GM06990 (cell line): ENCODE data around the gene FNDC7.
"Not testable (repeated sequence)": the region's sequence is repeated elsewhere in the genome, so short reads cannot be mapped to it uniquely, and the experiment has no call there.

Experiments
- DNase-seq: peaks from one replicate; pipeline ENCODE4 v3.0.0-alpha.2; 2011; ENCODE audit not compliant: insufficient read length; ENCODE audit errors: extremely low read depth
- H3K27me3 ChIP-seq: replicated peaks from 2 replicates; pipeline ENCODE4 v1.6.0; 2011; ENCODE audit warnings: low read length; ENCODE audit not compliant: control insufficient read depth, insufficient read depth
- H3K36me3 ChIP-seq: 2 replicates; pipeline ENCODE4 v1.5.1; 2011; ENCODE audit warnings: low read length; ENCODE audit not compliant: control insufficient read depth, insufficient read depth
- H3K4me3 ChIP-seq: replicated peaks from 2 replicates; pipeline ENCODE4 v1.5.1; 2011; ENCODE audit warnings: low read depth, mild to moderate bottlenecking, control low read depth, low read length
- CTCF ChIP-seq: IDR thresholded peaks from 2 replicates; pipeline ENCODE4 v1.5.1; 2011; ENCODE audit warnings: low read length, control low read depth, mild to moderate bottlenecking, inconsistent platforms; ENCODE audit not compliant: insufficient read depth, poor library complexity, severe bottlenecking

The FNDC7 gene

GRCh38 chr1:108780937-108781574 is 68.3 kb downstream of the FNDC7 start:
- no peaks in the 10 kb centered on the region for H3K27me3 ChIP-seq
- no peak overlapping the region for H3K4me3 ChIP-seq
- TF ChIP-seq CTCF: no peak
- DNase-seq: no peak
- peaks cover 3% of the 10 kb centered on the region; the same call in 1 of the 2 replicates for H3K36me3 ChIP-seq

- H3K36me3 ChIP-seq, H3K27me3 ChIP-seq, DNase-seq, H3K4me3 ChIP-seq: not testable (repeated sequence)
These were observed 68.9 kb downstream of the FNDC7 start for GRCh38 chr1:108781575-108781944.

GRCh38 chr1:108785264-108785663 is 72.6 kb downstream of the FNDC7 start:
- no peak for TF ChIP-seq CTCF
- Histone ChIP-seq H3K27me3 (no peaks in the 10 kb centered on the region), H3K4me3 (no peak overlapping the region), H3K36me3 (peaks cover 3% of the 10 kb centered on the region)
- no peak for DNase-seq

GRCh38 chr1:108785880-108786279 is 73.2 kb downstream of the FNDC7 start:
- Histone ChIP-seq H3K36me3 (peaks cover 3% of the 10 kb centered on the region), H3K4me3 (no peak overlapping the region), H3K27me3 (no peaks in the 10 kb centered on the region)
- no peak for DNase-seq
- TF ChIP-seq CTCF: no peak

- DNase-seq: no peak
These were observed 79.1 kb downstream of the FNDC7 start for GRCh38 chr1:108791790-108792189.

More at GRCh38 chr1:108791790-108792189, 79.1 kb downstream of the FNDC7 start:
- no peaks in the 10 kb centered on the region for H3K27me3 ChIP-seq
- H3K36me3 ChIP-seq: no peaks in the 10 kb centered on the region; the same call in 1 of the 2 replicates
- H3K4me3 ChIP-seq: no peak overlapping the region
- TF ChIP-seq CTCF: no peak
